Psoas muscle (tissue), 8 donors: ENCODE measurements around the gene SMAD9. TPM values are rescaled to one million over a fixed set of nuclear protein-coding genes. Genes with fewer than 3 reads are reported as not detected.

Experiments
- ATAC-seq, 4 donors: fragments of 200-7000 bp; cut with Tn5 transposase; one replicate each; pipeline ENCODE4 v1.9.1; 2020; ENCODE audit warnings: moderate library complexity in 3 of 4, mild to moderate bottlenecking in 2 of 4
- DNase-seq, 2 donors: peaks; one replicate each; pipeline ENCODE4 v3.0.0-alpha.2; 2020
- H3K27ac ChIP-seq: fragments of 200-600 bp; one replicate; pipeline ENCODE4 v1.8.0; 2022
- H3K27me3 ChIP-seq, 3 donors: fragments of 200-600 bp in 1 of 3; one replicate each; pipeline versions ENCODE4 v1.6.1 to v1.8.0; 2013 to 2022; ENCODE audit warnings: low read length in 2 of 3, mild to moderate bottlenecking in 2 of 3, moderate library complexity in 1 of 3; ENCODE audit not compliant: insufficient read depth in 3 of 3
- H3K36me3 ChIP-seq, 2 donors: fragments of 200-600 bp in 1 of 2; one replicate each; pipeline versions ENCODE4 v1.6.1 to v1.8.0; 2013 to 2022; ENCODE audit warnings: low read depth in 1 of 2, mild to moderate bottlenecking in 1 of 2, moderate library complexity in 1 of 2; ENCODE audit not compliant: insufficient read depth in 1 of 2
- H3K4me1 ChIP-seq: fragments of 200-600 bp; one replicate; pipeline ENCODE4 v1.8.0; 2022
- H3K4me3 ChIP-seq: fragments of 200-600 bp; one replicate; pipeline ENCODE4 v1.8.0; 2022; ENCODE audit warnings: mild to moderate bottlenecking
- H3K9me3 ChIP-seq: fragments of 200-600 bp; one replicate; pipeline ENCODE4 v1.8.0; 2022
- CTCF ChIP-seq: fragments of 200-600 bp; IDR thresholded peaks from one replicate; pipeline ENCODE4 v1.8.0; 2022; ENCODE audit warnings: antibody characterized with exemption
- WGBS, 3 donors: extraction: QIAGEN DNeasy Blood & Tissue Kit; methylation state at CpG; one replicate each; pipeline versions ENCODE4 v1.1.6 to v1.1.7; 2013; 5-methylcytosine and 5-hydroxymethylcytosine counted together
- intact Hi-C, 2 donors: fragments of 100-400 bp; cut with DNase I; formaldehyde crosslinking; loops; one replicate each; pipeline versions ENCODE4 v1.11.0 to v1.14.2; 2022
- polyA plus RNA-seq, 3 donors: library from polyadenylated mRNA; stranded (reverse); fragments of 200-250 nt; gene quantifications; one replicate each; pipeline ENCODE4 v1.2.3, GENCODE V29; 2013
- total RNA-seq, 4 donors: library from RNA; stranded (reverse); fragmentation: NEBNext Ultra II Directional in 2 of 4; extraction: Animal tissue kit (Norgen Biotek cat#: 25700) in 2 of 4; gene quantifications; one replicate each; pipeline versions ENCODE4 v1.2.1 to v1.2.4, GENCODE V29; 2021 to 2023
- donor health status: healthy with polysubstance abuse.
- donor health status: DM: no; HTN: no; CAD: no; lungs with moderate emphysema.
- donor health status: Bipolar disorder and iron deficiency.
- donor health status: healthy.
- donor health status: DM: yes; HTN: yes; CAD: no.
- donor health status: DM: no; HTN: no; CAD: no.
- donor health status: DM: no; HTN: no; CAD: no.
- donor health status: DM: yes; HTN: yes; CAD: no.

SMAD9 gene
- total and polyA plus RNA-seq, 7 donors = 0.51 to 33.5 (median 1.3) TPM

- WGBS, 3 donors = 92 to 97% (median 93%) methylated on average over 5 of the region's 5 CpGs
- intact Hi-C loops = no loop called here
- Histone ChIP-seq H3K36me3 (peaks cover 0 to 58% of the 10 kb centered on the region in 2 donors), H3K4me1 (no peaks in the 10 kb centered on the region), H3K27ac (no peak overlapping the region), H3K9me3 (no peaks in the 10 kb centered on the region), H3K27me3 (no peaks in the 10 kb centered on the region), H3K4me3 (no peak overlapping the region)
- TF ChIP-seq CTCF = no peak
- DNase-seq = no peak
- ATAC-seq = no peak
Observed at GRCh38 chr13:36865265-36865664, 54.8 kb downstream of the SMAD9 start.

- no peak for TF ChIP-seq CTCF
- DNase-seq = no peak
- H3K36me3 ChIP-seq = peaks cover 0 to 44% of the 10 kb centered on the region in 2 donors
- no peaks in the 10 kb centered on the region for H3K27me3 ChIP-seq
- H3K4me3 ChIP-seq = no peak overlapping the region
- no peak overlapping the region for H3K27ac ChIP-seq
- no peaks in the 10 kb centered on the region for H3K9me3 ChIP-seq
- 77 to 82% (median 77%) methylated on average over 7 of the region's 7 CpGs for WGBS, 3 donors
- no peak for ATAC-seq
- no peaks in the 10 kb centered on the region for H3K4me1 ChIP-seq
- intact Hi-C loops = no loop called here
Observed at GRCh38 chr13:36862722-36863121, 57.3 kb downstream of the SMAD9 start.

- Histone ChIP-seq H3K4me1 (no peaks in the 10 kb centered on the region), H3K27ac (no peak overlapping the region), H3K27me3 (no peaks in the 10 kb centered on the region), H3K36me3 (peaks cover 0 to 40% of the 10 kb centered on the region in 2 donors), H3K4me3 (no peak overlapping the region), H3K9me3 (no peaks in the 10 kb centered on the region)
- TF ChIP-seq CTCF = no peak
- 78 to 86% (median 81%) methylated on average over 6 of the region's 6 CpGs for WGBS, 3 donors
- intact Hi-C loops = no loop called here
- DNase-seq (no peak), ATAC-seq (no peak)
Observed at GRCh38 chr13:36862002-36862685, 57.9 kb downstream of the SMAD9 start.

- Histone ChIP-seq H3K36me3 (peaks cover 0 to 11% of the 10 kb centered on the region in 2 donors), H3K4me3 (no peak overlapping the region), H3K9me3 (no peaks in the 10 kb centered on the region), H3K27me3 (no peaks in the 10 kb centered on the region), H3K4me1 (no peaks in the 10 kb centered on the region), H3K27ac (no peak overlapping the region)
- DNase-seq = no peak
- no peak for TF ChIP-seq CTCF
- intact Hi-C loops = loop anchor here in 1 of 2 donors (10.0 kb wide), 1 partner anchor 126 kb away; no protein-coding TSS in a partner anchor
- ATAC-seq = peak in 1 of 4 donors; percentile 30
- WGBS, 3 donors = 74 to 90% (median 89%) methylated on average over 4 of the region's 4 CpGs
Observed at GRCh38 chr13:36859259-36859658, 60.8 kb downstream of the SMAD9 start.
